Activated naive CD8-positive, alpha-beta T cell treated with anti-CD3 and anti-CD28 coated beads, Interleukin-2, amount 10 ng/mL, durations not matched to agents 7 days and 5 days (primary cell): ENCODE data around the gene CYTH4. TPM values are rescaled to one million over a fixed set of nuclear protein-coding genes. Genes with fewer than 3 reads are reported as not detected.

ENCODE experiments used
- ATAC-seq: fragments of 150-1000 bp; cut with Tn5 transposase; one replicate; pipeline ENCODE4 v1.10.0; 2021; ENCODE audit warnings: low read depth, moderate library complexity
- POLR2A ChIA-PET: fragments of 350-600 bp; sonication (Branson Sonifier 250); formaldehyde crosslinking; loops from one replicate; lab custom pipeline; 2021; ENCODE audit warnings: antibody characterized with exemption; lab: Charles Lee
- DNase-seq: peaks from one replicate; pipeline ENCODE4 v3.0.0; 2021
- H3K27ac Mint-ChIP-seq: one replicate; pipeline ENCODE4 v1.8.0; 2022; ENCODE audit warnings: mild to moderate bottlenecking, mixed read lengths
- H3K27me3 Mint-ChIP-seq: one replicate; pipeline ENCODE4 v1.8.0; 2022; ENCODE audit warnings: mild to moderate bottlenecking, moderate library complexity, mixed read lengths
- H3K36me3 Mint-ChIP-seq: one replicate; pipeline ENCODE4 v1.8.0; 2021; ENCODE audit warnings: mild to moderate bottlenecking, mixed read lengths
- H3K4me1 Mint-ChIP-seq: one replicate; pipeline ENCODE4 v1.8.0; 2021; ENCODE audit warnings: mixed read lengths
- H3K4me3 Mint-ChIP-seq: one replicate; pipeline ENCODE4 v1.8.0; 2022; ENCODE audit warnings: mild to moderate bottlenecking, moderate library complexity, mixed read lengths
- H3K9me3 Mint-ChIP-seq: one replicate; pipeline ENCODE4 v1.8.0; 2021; ENCODE audit warnings: mixed read lengths
- total RNA-seq, 2 experiments: library from RNA; stranded (reverse); gene quantifications; one replicate each; pipeline ENCODE4 v1.2.3, GENCODE V29; 2021

The CYTH4 gene
- total RNA-seq, 2 experiments from 2014 or later, result 149 to 157 TPM

- Mint-ChIP-seq H3K9me3 (no peaks in the 10 kb centered on the region), H3K27me3 (no peaks in the 10 kb centered on the region), H3K4me3 (no peak overlapping the region), H3K36me3 (peaks cover 12% of the 10 kb centered on the region), H3K4me1 (peaks cover 49% of the 10 kb centered on the region), H3K27ac (no peak overlapping the region)
- POLR2A ChIA-PET, result interaction anchor here (0.6 to 1.5 kb wide), 3 partner anchors 32 to 41 kb away, joined by 3 to 4 read pairs (median 3); no protein-coding TSS in a partner anchor
- ATAC-seq (no peak), DNase-seq (no peak)
These were observed 2.8 kb upstream of the CYTH4 start for GRCh38 chr22:37279331-37280181.

GRCh38 chr22:37280718-37281117, 1.6 kb upstream of the CYTH4 start:
- no peak for DNase-seq
- POLR2A ChIA-PET, result interaction anchor here (1.2 to 4.7 kb wide), 2 partner anchors 34 to 37 kb away, joined by 4 to 51 read pairs; partner anchors contain the start of gene RAC2
- H3K27ac Mint-ChIP-seq, result no peak overlapping the region
- no peaks in the 10 kb centered on the region for H3K9me3 Mint-ChIP-seq
- ATAC-seq, result no peak
- no peaks in the 10 kb centered on the region for H3K27me3 Mint-ChIP-seq
- peaks cover 48% of the 10 kb centered on the region for H3K4me1 Mint-ChIP-seq
- H3K4me3 Mint-ChIP-seq, result no peak overlapping the region
- peaks cover 15% of the 10 kb centered on the region for H3K36me3 Mint-ChIP-seq

- Mint-ChIP-seq H3K4me1 (peaks cover 47% of the 10 kb centered on the region), H3K4me3 (no peak overlapping the region), H3K27me3 (no peaks in the 10 kb centered on the region), H3K27ac (no peak overlapping the region), H3K9me3 (no peaks in the 10 kb centered on the region), H3K36me3 (peaks cover 17% of the 10 kb centered on the region)
- no peak for DNase-seq
- POLR2A ChIA-PET, result interaction anchor here (0.7 to 4.7 kb wide), 6 partner anchors 14 to 51 kb away, joined by 3 to 51 read pairs (median 5); partner anchors contain the start of gene RAC2
- ATAC-seq, result no peak
These were observed 1.1 kb upstream of the CYTH4 start for GRCh38 chr22:37281195-37281594.

DNA sequence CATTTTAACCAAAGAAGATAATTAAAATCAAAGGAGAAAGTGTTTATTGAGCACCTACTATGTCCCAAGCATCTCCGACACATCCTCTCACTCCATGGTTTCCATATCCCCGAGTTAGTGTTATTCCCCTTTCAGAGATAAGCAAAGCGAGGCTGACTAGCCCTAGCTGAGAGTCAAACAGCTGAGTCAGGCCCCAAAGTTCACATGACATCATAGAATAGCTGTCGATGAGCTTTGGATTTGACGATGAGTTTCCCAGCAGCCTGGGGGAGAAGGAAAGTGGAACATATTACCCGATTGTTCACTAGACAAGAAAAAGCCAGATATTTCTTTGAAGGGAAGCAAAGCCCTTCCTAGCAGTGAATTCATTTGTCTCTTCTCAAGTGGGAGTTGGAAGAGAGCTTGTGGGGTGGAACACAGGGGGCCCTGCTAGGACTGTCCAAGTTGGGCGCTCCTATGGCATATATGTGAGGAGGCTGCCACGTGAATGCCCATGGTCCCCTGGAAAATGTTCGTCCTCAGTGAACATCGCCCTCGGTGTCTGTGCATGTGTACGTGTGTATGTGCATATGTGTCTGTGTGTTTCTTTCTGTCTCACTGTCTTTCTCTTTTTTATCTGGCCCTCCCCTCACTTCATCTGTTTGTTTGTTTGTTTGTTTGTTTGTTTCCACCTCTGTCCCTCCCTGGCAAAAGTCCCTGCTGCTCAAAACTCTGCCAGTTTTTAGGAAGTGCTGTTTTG, 493 bp upstream of the CYTH4 start:
- H3K36me3 Mint-ChIP-seq, result peaks cover 23% of the 10 kb centered on the region
- H3K4me3 Mint-ChIP-seq, result peak overlapping the region; percentile 89
- POLR2A ChIA-PET, result interaction anchor here (0.7 to 4.7 kb wide), 6 partner anchors 14 to 51 kb away, joined by 3 to 51 read pairs (median 5); partner anchors contain the start of gene RAC2
- no peaks in the 10 kb centered on the region for H3K27me3 Mint-ChIP-seq
- peaks cover 49% of the 10 kb centered on the region for H3K4me1 Mint-ChIP-seq
- peak overlapping the region; percentile 99 for H3K27ac Mint-ChIP-seq
- ATAC-seq (peak; percentile 23), DNase-seq (no peak)
- no peaks in the 10 kb centered on the region for H3K9me3 Mint-ChIP-seq

DNA sequence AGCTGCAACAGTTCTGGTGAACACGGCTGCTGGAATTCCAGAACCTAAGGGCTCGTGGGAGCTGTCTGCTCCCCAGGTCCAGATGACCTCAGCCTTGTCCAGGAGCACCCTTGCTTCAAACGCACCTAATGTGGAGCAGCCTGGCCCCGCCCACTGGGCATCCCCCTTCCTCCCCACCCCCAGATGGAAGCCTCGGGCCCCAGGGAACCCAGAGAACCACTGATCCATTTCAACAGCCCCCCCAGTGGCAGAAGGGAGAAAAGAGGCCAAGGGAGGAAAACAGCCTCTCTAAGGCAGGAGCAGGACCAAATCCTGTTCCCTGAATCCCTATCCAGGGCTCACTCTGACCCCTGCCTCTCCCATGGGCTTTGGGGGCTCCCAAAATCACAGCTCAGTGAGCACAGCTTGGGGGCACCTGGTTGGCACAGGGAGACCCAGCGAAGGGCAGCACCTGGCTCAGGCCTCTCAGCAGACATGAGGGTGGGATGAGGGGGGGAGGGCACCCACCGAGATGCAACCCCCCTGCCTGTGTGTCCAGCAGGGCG, 1.2 kb downstream of the CYTH4 start:
- H3K9me3 Mint-ChIP-seq, result no peaks in the 10 kb centered on the region
- DNase-seq, result peak; percentile 58
- H3K27me3 Mint-ChIP-seq, result no peaks in the 10 kb centered on the region
- H3K27ac Mint-ChIP-seq, result peak overlapping the region; percentile 99
- peaks cover 36% of the 10 kb centered on the region for H3K36me3 Mint-ChIP-seq
- no peak for ATAC-seq
- peak overlapping the region; percentile 89 for H3K4me3 Mint-ChIP-seq
- peaks cover 50% of the 10 kb centered on the region for H3K4me1 Mint-ChIP-seq
- POLR2A ChIA-PET, result interaction anchor here (0.7 to 4.7 kb wide), 8 partner anchors 8 to 57 kb away, joined by 3 to 51 read pairs (median 4); partner anchors contain the start of gene RAC2

GRCh38 chr22:37284126-37284804, 2.0 kb downstream of the CYTH4 start:
- no peak for DNase-seq
- Mint-ChIP-seq H3K4me3 (peak overlapping the region; percentile 89), H3K9me3 (no peaks in the 10 kb centered on the region), H3K4me1 (peaks cover 53% of the 10 kb centered on the region), H3K27ac (peak overlapping the region; percentile 99), H3K27me3 (no peaks in the 10 kb centered on the region), H3K36me3 (peaks cover 44% of the 10 kb centered on the region)
- ATAC-seq, result no peak
- POLR2A ChIA-PET, result interaction anchor here (0.7 to 4.7 kb wide), 9 partner anchors 8 to 56 kb away, joined by 3 to 51 read pairs (median 5); partner anchors contain the start of gene RAC2

DNA sequence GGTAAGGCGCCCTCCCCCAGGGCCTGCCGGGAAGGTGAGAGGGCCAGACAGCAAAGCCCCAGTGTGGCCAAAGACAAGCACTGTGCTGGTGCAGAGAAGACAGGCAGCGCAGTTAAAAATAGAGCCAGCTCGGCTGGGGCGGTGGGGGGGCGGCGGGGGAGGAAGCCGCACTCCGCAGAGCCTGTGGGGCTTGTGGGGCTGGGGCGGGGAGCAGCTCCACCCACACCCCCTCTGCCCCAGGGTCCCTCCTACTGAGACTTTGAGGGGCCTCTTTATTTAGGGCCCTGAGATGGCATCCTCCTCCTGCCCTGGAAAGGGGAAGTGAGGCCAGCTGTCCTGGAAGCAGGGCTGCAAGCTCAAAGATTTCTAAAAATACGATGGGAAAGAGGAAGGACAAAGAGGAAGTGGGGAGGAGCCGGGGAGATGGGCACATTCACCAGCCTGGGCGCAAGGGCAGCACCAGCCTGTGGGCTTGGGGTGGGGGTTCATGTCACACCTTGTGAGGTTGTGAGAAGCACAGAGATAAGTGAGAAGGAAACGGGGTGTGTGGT, 2.6 kb downstream of the CYTH4 start:
- Mint-ChIP-seq H3K27ac (peak overlapping the region; percentile 99), H3K4me1 (peaks cover 51% of the 10 kb centered on the region), H3K9me3 (no peaks in the 10 kb centered on the region), H3K27me3 (no peaks in the 10 kb centered on the region), H3K36me3 (peaks cover 50% of the 10 kb centered on the region), H3K4me3 (peak overlapping the region; percentile 89)
- DNase-seq (peak; percentile 54), ATAC-seq (peak; percentile 41)
- POLR2A ChIA-PET, result interaction anchor here (1.1 to 4.7 kb wide), 7 partner anchors 10 to 41 kb away, joined by 3 to 51 read pairs (median 5); partner anchors contain the start of gene RAC2

DNA sequence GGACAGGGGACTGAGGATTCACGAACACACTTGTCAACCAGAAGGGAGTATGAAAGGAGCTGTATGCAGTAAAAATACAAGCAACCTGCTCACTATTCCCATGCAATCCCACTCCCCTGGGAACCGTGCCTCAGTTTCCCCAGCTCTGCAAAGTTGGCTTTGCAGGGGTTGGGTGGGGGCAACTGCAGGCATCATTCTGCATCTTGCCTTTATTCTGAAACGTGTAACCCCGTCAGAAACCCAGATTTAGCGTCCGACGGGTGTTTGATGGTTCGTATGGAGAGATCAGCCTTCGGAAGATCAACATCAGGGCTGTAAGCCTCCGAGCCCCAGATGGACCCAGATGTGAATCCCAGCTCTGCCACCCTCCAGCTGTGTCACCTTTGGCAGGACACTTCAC, 3.6 kb downstream of the CYTH4 start:
- Mint-ChIP-seq H3K36me3 (peaks cover 59% of the 10 kb centered on the region), H3K27ac (no peak overlapping the region), H3K27me3 (no peaks in the 10 kb centered on the region), H3K4me1 (peaks cover 55% of the 10 kb centered on the region), H3K4me3 (peak overlapping the region; percentile 89), H3K9me3 (no peaks in the 10 kb centered on the region)
- ATAC-seq (no peak), DNase-seq (no peak)
- POLR2A ChIA-PET, result interaction anchor here (1.4 to 2.3 kb wide), 4 partner anchors 9 to 24 kb away, joined by 4 to 16 read pairs (median 6); no protein-coding TSS in a partner anchor

- no peak for ATAC-seq
These were observed 5.2 kb downstream of the CYTH4 start for GRCh38 chr22:37287550-37287951.

GRCh38 chr22:37288521-37288920, 6.2 kb downstream of the CYTH4 start:
- Mint-ChIP-seq H3K27ac (no peak overlapping the region), H3K36me3 (peaks cover 77% of the 10 kb centered on the region), H3K9me3 (no peaks in the 10 kb centered on the region), H3K4me3 (no peak overlapping the region), H3K27me3 (no peaks in the 10 kb centered on the region), H3K4me1 (peaks cover 56% of the 10 kb centered on the region)
- no peak for DNase-seq
- ATAC-seq, result no peak
- POLR2A ChIA-PET, result no interaction called here

More at GRCh38 chr22:37287550-37287951, 5.2 kb downstream of the CYTH4 start:
- POLR2A ChIA-PET, result interaction anchor here (1.7 kb wide), 1 partner anchor 22 kb away, joined by 4 read pairs; no protein-coding TSS in a partner anchor
- DNase-seq, result no peak
- peak overlapping the region; percentile 44 for H3K4me3 Mint-ChIP-seq
- peak overlapping the region; percentile 49 for H3K27ac Mint-ChIP-seq
- peaks cover 73% of the 10 kb centered on the region for H3K36me3 Mint-ChIP-seq
- no peaks in the 10 kb centered on the region for H3K9me3 Mint-ChIP-seq
- no peaks in the 10 kb centered on the region for H3K27me3 Mint-ChIP-seq
- peaks cover 52% of the 10 kb centered on the region for H3K4me1 Mint-ChIP-seq

DNA sequence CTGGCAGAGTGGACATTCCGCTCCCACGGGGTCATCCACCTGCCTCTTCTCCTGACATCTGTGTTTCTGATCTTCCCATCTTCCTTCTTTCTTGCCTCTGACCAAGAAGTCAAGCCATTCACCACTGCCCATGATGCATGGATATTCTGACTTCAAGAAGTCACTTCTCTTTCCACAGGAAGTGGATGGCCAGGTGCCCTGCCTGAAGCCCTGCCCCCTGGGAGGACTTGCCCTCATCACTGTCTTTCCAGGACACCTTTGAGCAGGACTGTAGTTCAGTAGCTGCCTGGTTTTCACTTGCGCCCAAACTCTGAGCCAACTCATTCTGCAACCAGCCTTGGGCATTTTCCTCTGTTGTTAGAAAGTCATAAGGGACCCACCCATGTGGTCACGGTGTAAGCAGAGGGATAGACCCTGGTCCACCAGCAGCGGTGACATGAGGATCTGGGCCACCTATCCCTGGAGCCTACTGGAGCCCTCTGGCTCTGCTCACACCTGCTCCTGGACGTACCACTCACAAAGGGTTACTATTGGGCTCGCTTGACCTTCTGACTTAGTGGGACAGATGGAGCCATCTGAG, 6.9 kb downstream of the CYTH4 start:
- no peak overlapping the region for H3K4me3 Mint-ChIP-seq
- H3K9me3 Mint-ChIP-seq, result no peaks in the 10 kb centered on the region
- H3K27me3 Mint-ChIP-seq, result no peaks in the 10 kb centered on the region
- H3K36me3 Mint-ChIP-seq, result peaks cover 77% of the 10 kb centered on the region
- POLR2A ChIA-PET, result interaction anchor here (1.1 kb wide), 1 partner anchor 15 kb away, joined by 3 read pairs; no protein-coding TSS in a partner anchor
- H3K4me1 Mint-ChIP-seq, result peaks cover 58% of the 10 kb centered on the region
- peak overlapping the region; percentile 28 for H3K27ac Mint-ChIP-seq
- DNase-seq (no peak), ATAC-seq (no peak)

GRCh38 chr22:37290737-37291136, 8.4 kb downstream of the CYTH4 start:
- H3K36me3 Mint-ChIP-seq, result peaks cover 81% of the 10 kb centered on the region
- DNase-seq (no peak), ATAC-seq (no peak)
- H3K27me3 Mint-ChIP-seq, result no peaks in the 10 kb centered on the region
- H3K4me1 Mint-ChIP-seq, result peaks cover 65% of the 10 kb centered on the region
- H3K4me3 Mint-ChIP-seq, result no peak overlapping the region
- H3K9me3 Mint-ChIP-seq, result no peaks in the 10 kb centered on the region
- POLR2A ChIA-PET, result no interaction called here
- peak overlapping the region; percentile 27 for H3K27ac Mint-ChIP-seq
